Stomach (tissue), 4 donors: ENCODE data around the gene FTO.

Experiments
- CTCF ChIP-seq, 7 experiments: fragments of 450-650 bp in 4 of 7; fragments of 200-600 bp in 3 of 7; sonication (generic) in 3 of 7; IDR thresholded peaks; one replicate each; pipeline ENCODE4 v1.5.1; 2016 to 2019; ENCODE audit warnings: antibody characterized with exemption in 7 of 7, control low read depth in 2 of 7, mild to moderate bottlenecking in 1 of 7
- POLR2A ChIP-seq, 4 donors: fragments of 450-650 bp; IDR thresholded peaks; one replicate each; pipeline ENCODE4 v1.6.1; 2016; ENCODE audit warnings: antibody characterized with exemption in 4 of 4, control low read depth in 2 of 4, mild to moderate bottlenecking in 1 of 4, moderate library complexity in 1 of 4
- POLR2AphosphoS5 ChIP-seq, 3 donors: sonication (generic); formaldehyde crosslinking; IDR thresholded peaks; one replicate each; pipeline ENCODE4 v1.6.1; 2016; ENCODE audit warnings: antibody characterized with exemption in 3 of 3

GRCh38 chr16:53837426-53837825 is 133.5 kb downstream of the FTO start:
- TF ChIP-seq POLR2A (IDR thresholded peaks at IDR 0.05) (no peak), CTCF (IDR thresholded peaks at IDR 0.05) (no peak), POLR2AphosphoS5 (IDR thresholded peaks at IDR 0.05) (no peak)
